ENCODE data around the gene TMEM145.

The TMEM145 gene

GRCh38 chr19:42316223-42317211 lies 3.4 kb downstream of the TMEM145 start:
- Histone ChIP-seq H3K36me3 (ENCODE audit: insufficient read depth, low read length) (no peaks in the 10 kb centered on the region), H3K4me2 (ENCODE audit: low read length) (peak overlapping the region; percentile 79), H2AFZ (ENCODE audit: low read length) (peak overlapping the region; percentile 48; the same call in 1 of the 2 replicates), H4K20me1 (ENCODE audit: insufficient read depth, low read length) (no peaks in the 10 kb centered on the region), H3K4me3 (ENCODE audit: low read depth, low read length, poor library complexity, severe bottlenecking) (peak overlapping the region; percentile 51), H3K9ac (ENCODE audit: low read length) (peak overlapping the region; percentile 68), H3K9me3 (ENCODE audit: low read length) (no peaks in the 10 kb centered on the region), H3K9me2 (ENCODE audit: low read depth, low read length) (no peaks in the 10 kb centered on the region), H3K79me2 (ENCODE audit: insufficient read depth, low read length) (no peaks in the 10 kb centered on the region), H3F3A (ENCODE audit: insufficient read depth, low read length) (no peaks in the 10 kb centered on the region), H3K4me1 (ENCODE audit: insufficient read depth, low read length, severe bottlenecking) (peaks cover 31% of the 10 kb centered on the region), H3K27me3 (ENCODE audit: insufficient read depth, low read length) (no peaks in the 10 kb centered on the region), H3K27ac (ENCODE audit: low read depth, low read length, poor library complexity, severe bottlenecking) (peak overlapping the region; percentile 88)
- no peak for TF ChIP-seq CTCF (IDR thresholded peaks at IDR 0.05; ENCODE audit: low read length)
- no peak for TF ChIP-seq EZH2 (IDR thresholded peaks at IDR 0.05; ENCODE audit: borderline replicate concordance, low read length)

- peak overlapping the region; percentile 51 for H3K4me3 ChIP-seq (ENCODE audit: low read depth, low read length, poor library complexity, severe bottlenecking)
- no peaks in the 10 kb centered on the region for H3K36me3 ChIP-seq (ENCODE audit: insufficient read depth, low read length)
- peaks cover 31% of the 10 kb centered on the region for H3K4me1 ChIP-seq (ENCODE audit: insufficient read depth, low read length, severe bottlenecking)
- no peaks in the 10 kb centered on the region for H3K9me3 ChIP-seq (ENCODE audit: low read length)
- H2AFZ ChIP-seq (ENCODE audit: low read length), result 0 out of 2 replicates have a peak overlapping the region, but pooled peaks have one; percentile 48
- peak overlapping the region; percentile 68 for H3K9ac ChIP-seq (ENCODE audit: low read length)
- no peaks in the 10 kb centered on the region for H3K9me2 ChIP-seq (ENCODE audit: low read depth, low read length)
- TF ChIP-seq EZH2 (IDR thresholded peaks at IDR 0.05; ENCODE audit: borderline replicate concordance, low read length) (no peak), CTCF (IDR thresholded peaks at IDR 0.05; ENCODE audit: low read length) (peak; percentile 55)
- peak overlapping the region; percentile 88 for H3K27ac ChIP-seq (ENCODE audit: low read depth, low read length, poor library complexity, severe bottlenecking)
- no peaks in the 10 kb centered on the region for H4K20me1 ChIP-seq (ENCODE audit: insufficient read depth, low read length)
- peak overlapping the region; percentile 79 for H3K4me2 ChIP-seq (ENCODE audit: low read length)
- H3K27me3 ChIP-seq (ENCODE audit: insufficient read depth, low read length), result no peaks in the 10 kb centered on the region
- H3F3A ChIP-seq (ENCODE audit: insufficient read depth, low read length), result no peaks in the 10 kb centered on the region
- H3K79me2 ChIP-seq (ENCODE audit: insufficient read depth, low read length), result no peaks in the 10 kb centered on the region
Measured at GRCh38 chr19:42317535-42317934, 4.4 kb downstream of the TMEM145 start.

GRCh38 chr19:42322305-42322704 lies 9.2 kb downstream of the TMEM145 start:
- Histone ChIP-seq H3K4me2 (ENCODE audit: low read length) (no peak overlapping the region), H2AFZ (ENCODE audit: low read length) (no peak overlapping the region), H3K9me2 (ENCODE audit: low read depth, low read length) (no peaks in the 10 kb centered on the region), H3F3A (ENCODE audit: insufficient read depth, low read length) (no peaks in the 10 kb centered on the region), H3K36me3 (ENCODE audit: insufficient read depth, low read length) (no peaks in the 10 kb centered on the region), H4K20me1 (ENCODE audit: insufficient read depth, low read length) (no peaks in the 10 kb centered on the region), H3K27ac (ENCODE audit: low read depth, low read length, poor library complexity, severe bottlenecking) (no peak overlapping the region), H3K79me2 (ENCODE audit: insufficient read depth, low read length) (no peaks in the 10 kb centered on the region), H3K9ac (ENCODE audit: low read length) (no peak overlapping the region), H3K4me3 (ENCODE audit: low read depth, low read length, poor library complexity, severe bottlenecking) (no peak overlapping the region), H3K9me3 (ENCODE audit: low read length) (no peaks in the 10 kb centered on the region), H3K4me1 (ENCODE audit: insufficient read depth, low read length, severe bottlenecking) (peaks cover 34% of the 10 kb centered on the region), H3K27me3 (ENCODE audit: insufficient read depth, low read length) (no peaks in the 10 kb centered on the region)
- TF ChIP-seq CTCF (IDR thresholded peaks at IDR 0.05; ENCODE audit: low read length) (no peak), EZH2 (IDR thresholded peaks at IDR 0.05; ENCODE audit: borderline replicate concordance, low read length) (no peak)

Data from OCI-LY1 (cell line).